Ovary (tissue), 3 donors: ENCODE measurements around the gene LGALS12.

Experiments used
- POLR2A ChIP-seq: fragments of 450-650 bp; IDR thresholded peaks from one replicate; pipeline ENCODE4 v1.6.1; 2017; ENCODE audit warnings: antibody characterized with exemption, mild to moderate bottlenecking, moderate library complexity
- TF ChIP-seq, protein P1 (sequence below), 3 donors: fragments of 450-650 bp in 2 of 3; fragments of 200-600 bp in 1 of 3; IDR thresholded peaks; one replicate each; pipeline versions ENCODE4 v1.5.1 to v1.8.0; 2016 to 2022; ENCODE audit warnings: antibody characterized with exemption in 3 of 3, mild to moderate bottlenecking in 1 of 3
- donor health status: DM: no; HTN: no; CAD: no.

DNA sequence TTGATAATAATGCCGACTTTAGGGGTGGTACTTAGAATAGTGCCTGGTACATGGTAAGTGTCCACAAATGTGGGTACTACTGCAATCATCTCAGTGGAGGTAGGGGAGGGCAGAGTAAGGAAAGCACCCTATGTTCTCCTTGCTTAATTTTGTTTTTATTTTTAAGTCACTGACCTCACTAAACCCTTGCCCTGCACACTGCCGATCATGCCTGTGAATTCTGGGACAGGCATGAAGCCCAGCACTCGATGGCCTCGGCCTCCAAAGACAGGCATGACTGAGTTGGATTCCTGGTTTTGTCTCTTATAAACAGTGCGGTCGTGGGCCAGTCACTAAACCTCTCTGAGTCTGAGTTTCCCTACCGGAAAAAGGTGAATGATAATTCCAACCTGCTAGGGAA is 6.9 kb downstream of the LGALS12 start:
- TF ChIP-seq, protein P1, sequence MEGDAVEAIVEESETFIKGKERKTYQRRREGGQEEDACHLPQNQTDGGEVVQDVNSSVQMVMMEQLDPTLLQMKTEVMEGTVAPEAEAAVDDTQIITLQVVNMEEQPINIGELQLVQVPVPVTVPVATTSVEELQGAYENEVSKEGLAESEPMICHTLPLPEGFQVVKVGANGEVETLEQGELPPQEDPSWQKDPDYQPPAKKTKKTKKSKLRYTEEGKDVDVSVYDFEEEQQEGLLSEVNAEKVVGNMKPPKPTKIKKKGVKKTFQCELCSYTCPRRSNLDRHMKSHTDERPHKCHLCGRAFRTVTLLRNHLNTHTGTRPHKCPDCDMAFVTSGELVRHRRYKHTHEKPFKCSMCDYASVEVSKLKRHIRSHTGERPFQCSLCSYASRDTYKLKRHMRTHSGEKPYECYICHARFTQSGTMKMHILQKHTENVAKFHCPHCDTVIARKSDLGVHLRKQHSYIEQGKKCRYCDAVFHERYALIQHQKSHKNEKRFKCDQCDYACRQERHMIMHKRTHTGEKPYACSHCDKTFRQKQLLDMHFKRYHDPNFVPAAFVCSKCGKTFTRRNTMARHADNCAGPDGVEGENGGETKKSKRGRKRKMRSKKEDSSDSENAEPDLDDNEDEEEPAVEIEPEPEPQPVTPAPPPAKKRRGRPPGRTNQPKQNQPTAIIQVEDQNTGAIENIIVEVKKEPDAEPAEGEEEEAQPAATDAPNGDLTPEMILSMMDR (IDR thresholded peaks at IDR 0.05), result no peak
- no peak for TF ChIP-seq POLR2A
